Measurements from ENCODE around the gene SRGAP1. TPM values are rescaled to one million over a fixed set of nuclear protein-coding genes. Genes with fewer than 3 reads are reported as not detected.

Gene SRGAP1
- total and polyA plus RNA-seq, 8 donors, result 2.5 to 13.3 (median 7.5) TPM

- 80 to 86% methylated on average over 2 of the region's 2 CpGs for WGBS, 2 donors
- Histone ChIP-seq H3K27ac (no peak overlapping the region), H3K36me3 (peaks cover 0 to 8% (median 0%) of the 10 kb centered on the region in 3 donors), H3K4me3 (no peak overlapping the region), H3K9me3 (no peaks in the 10 kb centered on the region), H3K27me3 (no peaks in the 10 kb centered on the region), H3K4me1 (peaks cover 0 to 5% (median 2%) of the 10 kb centered on the region in 3 donors)
- no peak for TF ChIP-seq CTCF (IDR thresholded peaks at IDR 0.05)
- intact Hi-C loops (cut with DNase I), result no loop called here
- ATAC-seq (no peak), FAIRE-seq (no peak), DNase-seq (no peak)
These were observed 32.7 kb upstream of the SRGAP1 start for GRCh38 chr12:63811755-63812154.

- Histone ChIP-seq H3K9me3 (no peaks in the 10 kb centered on the region), H3K4me1 (no peaks in the 10 kb centered on the region), H3K27ac (no peak overlapping the region), H3K27me3 (no peaks in the 10 kb centered on the region), H3K4me3 (no peak overlapping the region), H3K36me3 (no peaks in the 10 kb centered on the region)
- DNase-seq (no peak), ATAC-seq (no peak), FAIRE-seq (no peak)
- 70 to 78% methylated on average over 4 of the region's 4 CpGs for WGBS, 2 donors
- intact Hi-C loops (cut with DNase I), result no loop called here
- no peak for TF ChIP-seq CTCF (IDR thresholded peaks at IDR 0.05)
These were observed 30.2 kb upstream of the SRGAP1 start for GRCh38 chr12:63814146-63814772.

- WGBS, 2 donors, result 73 to 80% methylated on average over 3 of the region's 3 CpGs
- ATAC-seq, result no peak
- no peak for TF ChIP-seq CTCF (IDR thresholded peaks at IDR 0.05)
These were observed 29.0 kb upstream of the SRGAP1 start for GRCh38 chr12:63815482-63815852.

GRCh38 chr12:63816031-63816430 lies 28.5 kb upstream of the SRGAP1 start:
- no peak for TF ChIP-seq CTCF (IDR thresholded peaks at IDR 0.05)
- H3K27ac ChIP-seq, result no peak overlapping the region
- ATAC-seq (no peak), FAIRE-seq (no peak), DNase-seq (no peak)
- H3K36me3 ChIP-seq, result no peaks in the 10 kb centered on the region
- no peak overlapping the region for H3K4me3 ChIP-seq
- H3K4me1 ChIP-seq, result no peaks in the 10 kb centered on the region
- intact Hi-C loops (cut with DNase I), result no loop called here
- 88 to 96% methylated on average over 6 of the region's 6 CpGs for WGBS, 2 donors
- no peaks in the 10 kb centered on the region for H3K9me3 ChIP-seq
- H3K27me3 ChIP-seq, result no peaks in the 10 kb centered on the region

More at GRCh38 chr12:63815482-63815852, 29.0 kb upstream of the SRGAP1 start:
- no peak overlapping the region for H3K4me3 ChIP-seq
- H3K36me3 ChIP-seq, result no peaks in the 10 kb centered on the region
- H3K27me3 ChIP-seq, result no peaks in the 10 kb centered on the region
- intact Hi-C loops (cut with DNase I), result no loop called here
- no peak overlapping the region for H3K27ac ChIP-seq
- no peaks in the 10 kb centered on the region for H3K4me1 ChIP-seq
- DNase-seq (no peak), FAIRE-seq (no peak)
- no peaks in the 10 kb centered on the region for H3K9me3 ChIP-seq

GRCh38 chr12:63820427-63820826 lies 24.1 kb upstream of the SRGAP1 start:
- no peak overlapping the region for H3K27ac ChIP-seq
- no peak for ATAC-seq
- TF ChIP-seq CTCF (IDR thresholded peaks at IDR 0.05), result no peak
- no peaks in the 10 kb centered on the region for H3K9me3 ChIP-seq
- H3K4me3 ChIP-seq, result no peak overlapping the region
- no peak for FAIRE-seq
- no peak for DNase-seq
- intact Hi-C loops (cut with DNase I), result no loop called here
- no peaks in the 10 kb centered on the region for H3K4me1 ChIP-seq
- 73 to 83% methylated on average over 1 of the region's 1 CpG for WGBS, 2 donors
- no peaks in the 10 kb centered on the region for H3K36me3 ChIP-seq
- H3K27me3 ChIP-seq, result no peaks in the 10 kb centered on the region
